ENCODE data around the gene FHL2.
A peak's percentile ranks its signal among the peaks of the same experiment; 100 is the strongest.

FHL2 gene

GRCh38 chr2:105323111-105323510 is 75.7 kb downstream of the FHL2 start:
- Histone ChIP-seq H3K36me3 (ENCODE audit: low read depth) (no peaks in the 10 kb centered on the region), H3K27ac (ENCODE audit: poor library complexity, severe bottlenecking) (no peak overlapping the region), H3K4me3 (ENCODE audit: severe bottlenecking) (no peak overlapping the region), H3K4me1 (ENCODE audit: insufficient read depth, poor library complexity, severe bottlenecking) (peaks cover 39% of the 10 kb centered on the region), H3K27me3 (ENCODE audit: insufficient read depth, poor library complexity, severe bottlenecking) (no peaks in the 10 kb centered on the region), H3K9me3 (ENCODE audit: severe bottlenecking) (no peaks in the 10 kb centered on the region)
- DNase-seq (ENCODE audit: low spot score), result no peak
- no peak for TF ChIP-seq CTCF (IDR thresholded peaks at IDR 0.05; ENCODE audit: poor library complexity, severe bottlenecking)
- ATAC-seq (ENCODE audit: low read depth), result no peak

GRCh38 chr2:105321875-105322646 is 76.8 kb downstream of the FHL2 start:
- DNase-seq (ENCODE audit: low spot score), result no peak
- no peak for TF ChIP-seq CTCF (IDR thresholded peaks at IDR 0.05; ENCODE audit: poor library complexity, severe bottlenecking)
- no peaks in the 10 kb centered on the region for H3K36me3 ChIP-seq (ENCODE audit: low read depth)
- H3K27me3 ChIP-seq (ENCODE audit: insufficient read depth, poor library complexity, severe bottlenecking), result no peaks in the 10 kb centered on the region
- peaks cover 46% of the 10 kb centered on the region for H3K4me1 ChIP-seq (ENCODE audit: insufficient read depth, poor library complexity, severe bottlenecking)
- H3K27ac ChIP-seq (ENCODE audit: poor library complexity, severe bottlenecking), result no peak overlapping the region
- H3K9me3 ChIP-seq (ENCODE audit: severe bottlenecking), result no peaks in the 10 kb centered on the region
- ATAC-seq (ENCODE audit: low read depth), result peak; percentile 44; the same call in 2 of the 3 replicates
- H3K4me3 ChIP-seq (ENCODE audit: severe bottlenecking), result no peak overlapping the region

- no peak for TF ChIP-seq CTCF (IDR thresholded peaks at IDR 0.05; ENCODE audit: poor library complexity, severe bottlenecking)
- Histone ChIP-seq H3K9me3 (ENCODE audit: severe bottlenecking) (no peaks in the 10 kb centered on the region), H3K27ac (ENCODE audit: poor library complexity, severe bottlenecking) (peak overlapping the region; percentile 7), H3K36me3 (ENCODE audit: low read depth) (no peaks in the 10 kb centered on the region), H3K4me1 (ENCODE audit: insufficient read depth, poor library complexity, severe bottlenecking) (peaks cover 42% of the 10 kb centered on the region), H3K4me3 (ENCODE audit: severe bottlenecking) (no peak overlapping the region), H3K27me3 (ENCODE audit: insufficient read depth, poor library complexity, severe bottlenecking) (no peaks in the 10 kb centered on the region)
- DNase-seq (ENCODE audit: low spot score), result no peak
- ATAC-seq (ENCODE audit: low read depth), result no peak; the same call in 2 of the 3 replicates
These were observed 78.1 kb downstream of the FHL2 start for GRCh38 chr2:105320651-105321215.

- Histone ChIP-seq H3K27me3 (ENCODE audit: insufficient read depth, poor library complexity, severe bottlenecking) (no peaks in the 10 kb centered on the region), H3K27ac (ENCODE audit: poor library complexity, severe bottlenecking) (peak overlapping the region; percentile 5), H3K4me1 (ENCODE audit: insufficient read depth, poor library complexity, severe bottlenecking) (peaks cover 25% of the 10 kb centered on the region), H3K4me3 (ENCODE audit: severe bottlenecking) (no peak overlapping the region), H3K9me3 (ENCODE audit: severe bottlenecking) (no peaks in the 10 kb centered on the region), H3K36me3 (ENCODE audit: low read depth) (no peaks in the 10 kb centered on the region)
- DNase-seq (ENCODE audit: low spot score), result no peak
- no peak for TF ChIP-seq CTCF (IDR thresholded peaks at IDR 0.05; ENCODE audit: poor library complexity, severe bottlenecking)
- ATAC-seq (ENCODE audit: low read depth), result peak; percentile 85
These were observed 80.9 kb downstream of the FHL2 start for GRCh38 chr2:105317937-105318336.

GRCh38 chr2:105315314-105315713 is 83.5 kb downstream of the FHL2 start:
- H3K27ac ChIP-seq (ENCODE audit: poor library complexity, severe bottlenecking), result no peak overlapping the region
- H3K9me3 ChIP-seq (ENCODE audit: severe bottlenecking), result no peaks in the 10 kb centered on the region
- H3K27me3 ChIP-seq (ENCODE audit: insufficient read depth, poor library complexity, severe bottlenecking), result no peaks in the 10 kb centered on the region
- H3K4me1 ChIP-seq (ENCODE audit: insufficient read depth, poor library complexity, severe bottlenecking), result peaks cover 18% of the 10 kb centered on the region
- TF ChIP-seq CTCF (IDR thresholded peaks at IDR 0.05; ENCODE audit: poor library complexity, severe bottlenecking), result no peak
- H3K4me3 ChIP-seq (ENCODE audit: severe bottlenecking), result no peak overlapping the region
- ATAC-seq (ENCODE audit: low read depth) (no peak), DNase-seq (ENCODE audit: low spot score) (no peak)
- no peaks in the 10 kb centered on the region for H3K36me3 ChIP-seq (ENCODE audit: low read depth)
